ENCODE measurements around the gene SPAG7.
"Not testable (repeated sequence)": the region's sequence is repeated elsewhere in the genome, so short reads cannot be mapped to it uniquely, and the experiment has no call there.

The SPAG7 gene

GRCh38 chr17:4937553-4937952, 30.1 kb downstream of the SPAG7 start:
- DNase-seq (ENCODE audit: low read depth), result no peak

DNA sequence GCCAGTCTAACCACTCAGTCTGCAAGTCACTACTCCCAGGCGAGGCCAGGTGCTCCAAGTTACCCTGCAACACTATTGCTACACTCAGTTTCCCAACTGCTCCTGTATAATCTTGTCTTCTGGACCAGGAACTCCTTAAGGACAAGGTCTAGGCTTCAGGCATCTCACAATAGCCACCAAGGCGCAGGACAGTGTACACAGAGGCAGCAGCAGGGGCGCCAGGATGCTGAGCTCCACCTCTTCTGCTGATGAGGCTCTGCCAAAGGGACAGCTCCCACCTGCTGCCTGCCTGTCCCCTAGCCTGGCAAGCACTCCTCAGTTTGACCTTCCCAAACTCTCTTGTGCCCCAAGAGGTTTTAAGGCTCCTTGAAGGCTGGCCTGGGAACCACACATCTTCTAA, 31.2 kb downstream of the SPAG7 start:
- no peak for DNase-seq (ENCODE audit: low read depth)

GRCh38 chr17:4935650-4936049, 32.0 kb downstream of the SPAG7 start:
- no peak for DNase-seq (ENCODE audit: low read depth)

- no peak for DNase-seq (ENCODE audit: low read depth)
Observed at GRCh38 chr17:4934173-4934979, 33.2 kb downstream of the SPAG7 start.

GRCh38 chr17:4933646-4934045, 34.0 kb downstream of the SPAG7 start:
- no peak for DNase-seq (ENCODE audit: low read depth)

DNA sequence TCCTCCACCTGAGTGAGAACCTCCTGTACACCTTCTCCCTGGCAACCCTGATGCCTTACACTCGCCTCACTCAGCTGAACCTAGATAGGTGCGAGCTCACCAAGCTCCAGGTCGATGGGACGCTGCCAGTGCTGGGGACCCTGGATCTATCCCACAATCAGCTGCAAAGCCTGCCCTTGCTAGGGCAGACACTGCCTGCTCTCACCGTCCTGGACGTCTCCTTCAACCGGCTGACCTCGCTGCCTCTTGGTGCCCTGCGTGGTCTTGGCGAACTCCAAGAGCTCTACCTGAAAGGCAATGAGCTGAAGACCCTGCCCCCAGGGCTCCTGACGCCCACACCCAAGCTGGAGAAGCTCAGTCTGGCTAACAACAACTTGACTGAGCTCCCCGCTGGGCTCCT, 34.9 kb downstream of the SPAG7 start:
- no peak for DNase-seq (ENCODE audit: low read depth)

DNA sequence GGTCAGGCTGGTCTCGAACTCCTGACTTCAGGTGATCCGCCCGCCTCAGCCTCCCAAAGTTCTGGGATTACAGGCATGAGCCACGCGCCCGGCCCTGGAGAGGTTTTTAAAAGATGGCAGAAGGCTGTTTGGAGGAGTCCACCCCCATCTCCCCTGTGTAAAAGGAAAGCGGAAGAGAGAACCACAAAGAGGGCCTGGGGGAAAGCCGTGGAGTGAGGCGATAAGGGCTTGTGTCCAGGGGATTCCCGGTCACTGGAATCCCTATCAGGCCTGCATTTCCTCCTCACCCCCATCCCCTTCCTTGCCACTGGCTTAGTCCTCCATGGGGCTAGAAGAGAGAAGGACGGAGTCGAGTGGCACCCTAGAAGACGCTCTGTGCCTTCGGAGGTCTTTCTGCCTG, 35.7 kb downstream of the SPAG7 start, which contains the start of gene GP1BA:
Gene GP1BA (plus strand): TSS at position 315 of the 400 bp plus-strand sequence. CDS start 328 bp downstream, outside the sequence.
- no peak for DNase-seq (ENCODE audit: low read depth)

GRCh38 chr17:4928881-4929280, 38.7 kb downstream of the SPAG7 start:
- DNase-seq (ENCODE audit: low read depth), result no peak

- not testable (repeated sequence) for DNase-seq (ENCODE audit: low read depth)
Observed at GRCh38 chr17:4926577-4927335, 40.9 kb downstream of the SPAG7 start.

GRCh38 chr17:4921320-4921719, 46.3 kb downstream of the SPAG7 start:
- DNase-seq (ENCODE audit: low read depth), result no peak

- DNase-seq (ENCODE audit: low read depth), result no peak
Observed at GRCh38 chr17:4920351-4921048, 47.1 kb downstream of the SPAG7 start.

DNA sequence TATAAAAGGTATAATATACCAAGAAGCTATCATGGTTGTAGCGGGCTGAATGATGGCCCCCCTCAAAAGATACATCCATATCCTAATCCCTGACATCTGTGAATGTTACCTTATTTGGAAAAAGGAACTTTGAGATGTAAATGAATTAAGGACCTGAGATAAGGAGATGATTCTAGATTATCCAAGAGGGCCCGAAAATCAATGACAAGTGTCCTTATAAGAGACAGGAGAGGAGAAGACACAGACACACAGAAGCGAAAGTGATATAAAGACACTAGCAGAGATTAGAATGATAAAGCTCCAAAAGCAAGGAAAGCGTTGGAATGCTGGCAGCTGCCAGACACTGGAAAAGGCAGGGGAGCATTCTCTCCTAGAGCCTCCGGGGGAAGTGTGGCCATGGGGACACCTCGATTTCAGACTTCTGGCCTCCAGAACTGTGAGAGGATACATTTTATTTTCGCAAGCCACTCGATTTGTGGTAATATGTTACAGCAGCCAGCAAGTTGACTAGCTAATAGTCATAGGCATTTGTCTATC, 48.0 kb downstream of the SPAG7 start:
- DNase-seq (ENCODE audit: low read depth), result no peak

DNA sequence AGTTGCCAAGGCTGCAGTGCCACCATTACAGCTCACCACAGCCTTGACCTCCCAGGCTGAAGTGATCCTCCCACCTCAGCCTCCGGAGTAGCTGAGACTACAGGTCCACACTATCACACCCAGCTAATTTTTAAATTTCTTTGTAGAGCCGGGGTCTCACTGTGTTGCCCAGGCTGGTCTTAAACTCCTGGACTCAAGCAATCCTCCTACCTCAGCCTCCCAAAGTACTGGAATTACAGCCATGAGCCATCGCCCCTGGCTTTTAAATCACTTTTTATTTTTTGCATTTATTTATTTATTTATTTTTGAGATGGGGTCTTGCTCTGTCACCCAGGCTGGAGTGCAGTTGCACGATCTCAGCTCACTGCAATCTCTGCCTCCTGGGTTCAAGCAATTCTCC, 53.1 kb downstream of the SPAG7 start:
- not testable (repeated sequence) for DNase-seq (ENCODE audit: low read depth)

GRCh38 chr17:4913994-4914393, 53.6 kb downstream of the SPAG7 start:
- no peak for DNase-seq (ENCODE audit: low read depth)

Data from non-pigmented ciliary epithelial cell (primary cell).